Measurements from ENCODE around the gene ICE1.
"Not testable (repeated sequence)": the region's sequence is repeated elsewhere in the genome, so short reads cannot be mapped to it uniquely, and the experiment has no call there.

ICE1 gene

DNA sequence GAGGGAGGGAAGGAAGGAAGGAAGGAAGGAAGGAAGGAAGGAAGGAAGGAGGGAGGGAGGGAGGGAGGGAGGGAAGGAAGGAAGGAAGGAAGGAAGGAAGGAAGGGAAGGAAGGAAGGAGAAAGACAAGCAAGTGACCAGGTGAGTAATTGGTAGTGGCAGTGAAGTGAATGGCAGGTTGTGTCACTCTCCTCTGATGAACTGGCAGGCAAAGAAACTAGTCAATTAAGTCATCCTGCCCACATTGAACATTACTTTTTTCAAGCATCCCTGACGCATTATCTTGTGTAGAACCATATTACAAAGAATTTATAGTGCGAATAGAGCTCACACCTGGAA, 70.4 kb downstream of the ICE1 start:
- not testable (repeated sequence) for DNase-seq

DNA sequence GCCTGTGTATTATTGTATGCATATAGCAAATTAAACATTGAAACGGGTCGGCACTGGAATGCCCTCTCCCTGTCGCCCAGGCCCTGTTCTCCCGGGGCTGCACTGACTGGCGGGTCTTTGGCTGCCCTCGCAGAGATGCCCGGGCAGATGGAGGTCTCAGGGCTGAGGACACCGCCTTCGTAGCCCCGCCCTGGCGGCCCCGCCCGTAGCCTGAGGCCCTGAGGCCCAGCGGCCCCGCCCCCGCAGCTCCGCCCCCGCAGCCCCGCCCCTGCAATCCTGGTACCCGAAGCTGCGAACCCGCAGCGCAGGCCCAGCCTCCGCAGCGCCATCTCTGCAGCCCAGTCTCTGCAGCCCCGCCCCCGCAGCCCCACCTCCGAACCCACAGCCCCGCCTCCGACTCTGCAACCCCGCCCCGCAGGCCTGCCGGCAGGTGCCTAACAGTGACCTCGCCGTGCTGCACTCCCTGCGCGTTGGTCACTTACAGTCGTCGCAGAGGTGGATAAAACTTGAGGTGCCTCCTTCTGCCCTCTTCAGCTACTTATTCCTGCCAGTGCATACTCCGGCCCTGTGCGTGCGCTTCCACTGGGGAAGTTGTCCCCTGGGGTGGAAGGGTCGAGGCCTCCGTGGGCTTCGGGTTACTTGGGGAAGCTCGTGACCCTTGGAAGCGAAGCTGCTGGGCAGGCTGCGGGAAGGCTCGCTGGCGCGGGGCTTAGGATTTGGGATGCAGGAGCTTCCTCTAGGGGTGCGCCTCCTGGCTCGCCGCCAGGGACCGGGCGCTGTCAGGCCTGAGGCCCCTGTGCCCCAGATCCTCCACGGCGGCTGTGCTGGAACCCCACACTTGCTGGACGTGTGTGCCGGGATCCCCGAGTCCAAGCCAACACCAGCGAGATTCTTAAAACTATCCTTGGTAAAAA, 72.3 kb downstream of the ICE1 start:
- DNase-seq, result peak; percentile 36

DNA sequence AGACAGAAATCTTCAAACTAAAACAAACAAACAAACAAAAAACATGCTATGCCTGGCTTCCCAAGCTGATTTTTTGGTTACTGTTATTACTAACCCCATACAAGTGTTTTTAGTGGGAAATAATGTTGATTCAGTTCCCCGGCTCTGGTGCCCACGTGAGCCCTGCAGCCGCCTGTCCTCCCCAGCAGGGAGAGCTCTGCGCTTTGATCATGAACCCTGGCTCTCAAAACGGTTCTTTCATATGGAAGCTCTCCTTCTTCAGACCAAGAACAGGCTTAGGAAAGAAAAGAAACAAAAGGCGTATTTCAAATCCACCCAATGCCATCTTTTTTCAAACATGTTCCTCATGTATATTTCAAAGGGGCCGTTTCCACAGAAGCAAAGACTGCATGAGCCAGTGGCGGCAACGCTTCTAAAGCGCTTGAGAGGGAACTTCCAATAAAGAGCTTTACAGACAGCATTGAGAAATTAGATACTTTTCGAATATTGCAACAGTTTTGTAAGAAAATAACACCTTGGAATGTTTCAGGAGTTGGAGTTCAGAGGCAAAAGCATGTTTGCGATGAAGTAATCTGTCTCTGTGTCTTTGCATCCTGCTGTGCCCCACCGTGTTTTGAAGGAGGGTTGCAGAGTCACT, 74.8 kb downstream of the ICE1 start:
- peak; percentile 56 for DNase-seq

DNA sequence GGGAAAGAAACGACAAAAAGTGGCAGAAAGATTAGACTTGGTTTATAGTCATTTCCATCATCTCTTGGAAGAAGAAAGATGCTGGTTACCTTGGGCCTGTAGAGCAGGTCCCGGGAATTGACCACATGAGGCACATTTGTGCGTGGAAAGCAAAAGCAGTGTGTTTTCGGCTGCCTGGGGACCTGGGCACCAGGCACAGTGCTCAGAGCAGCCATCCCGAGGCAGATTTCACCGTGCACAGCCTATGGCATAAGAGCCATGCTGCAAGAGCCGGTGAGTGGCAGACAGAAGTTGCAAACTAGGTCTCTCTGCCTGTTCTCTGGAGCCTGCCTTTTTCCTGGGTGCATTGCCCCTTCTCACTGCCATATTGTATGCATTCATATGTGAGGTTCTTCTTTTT, 77.0 kb downstream of the ICE1 start:
- DNase-seq, result no peak

DNA sequence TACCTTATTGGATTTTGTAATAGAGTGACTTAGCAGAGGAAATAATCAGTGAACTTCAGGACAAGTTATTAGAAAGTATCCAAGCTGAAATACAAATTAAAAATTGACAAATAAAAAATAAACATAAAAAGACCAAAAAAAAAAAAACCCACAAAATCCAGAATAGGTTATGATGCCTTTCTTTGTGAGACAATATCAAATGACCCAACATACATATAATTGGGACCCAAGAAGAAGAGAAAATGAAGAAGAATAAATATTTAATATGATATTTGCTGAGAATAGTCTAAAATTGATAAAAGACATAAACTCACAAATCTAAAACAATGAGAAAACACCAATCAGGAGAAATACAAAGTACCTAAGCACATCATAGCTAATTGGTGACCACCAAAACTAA, 81.8 kb downstream of the ICE1 start:
- DNase-seq, result no peak

DNA sequence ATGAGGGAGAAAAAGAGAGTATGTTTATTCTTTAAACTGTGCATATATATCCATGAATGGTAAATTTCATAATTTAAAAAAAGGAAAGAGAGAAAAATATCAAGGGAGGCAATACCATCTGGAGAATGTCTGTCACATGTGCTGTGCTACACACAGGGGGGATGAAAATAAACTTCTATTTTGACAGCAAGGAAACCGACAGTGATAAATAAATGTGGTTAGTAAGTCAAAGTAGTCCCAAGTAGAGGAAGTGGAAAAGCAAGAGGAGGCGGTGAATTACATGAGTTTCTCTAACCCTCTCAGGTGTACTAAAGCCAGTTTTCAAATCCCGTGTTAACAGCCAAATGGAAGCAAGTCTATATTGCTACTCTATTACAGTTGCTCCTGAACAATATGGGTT, 83.3 kb downstream of the ICE1 start:
- no peak for DNase-seq

DNA sequence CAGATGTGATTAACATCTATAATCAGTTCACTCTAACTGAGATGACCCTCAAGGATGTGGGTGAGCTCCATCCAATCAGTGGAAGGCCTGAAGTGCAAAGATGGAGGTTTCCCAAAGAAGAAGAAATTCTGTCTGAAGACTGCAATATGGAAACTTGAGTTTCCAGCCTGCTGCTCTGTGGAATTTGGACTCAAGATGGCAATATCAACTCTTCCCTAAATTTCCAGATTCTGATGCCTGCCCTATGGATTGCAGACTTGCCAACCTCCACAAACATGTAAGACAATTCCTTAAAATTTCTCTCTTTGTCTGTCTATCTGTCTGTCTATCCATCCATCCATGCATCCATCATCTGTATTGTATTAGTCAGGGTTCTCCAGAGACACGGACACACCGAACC, 85.9 kb downstream of the ICE1 start:
- DNase-seq, result no peak

DNA sequence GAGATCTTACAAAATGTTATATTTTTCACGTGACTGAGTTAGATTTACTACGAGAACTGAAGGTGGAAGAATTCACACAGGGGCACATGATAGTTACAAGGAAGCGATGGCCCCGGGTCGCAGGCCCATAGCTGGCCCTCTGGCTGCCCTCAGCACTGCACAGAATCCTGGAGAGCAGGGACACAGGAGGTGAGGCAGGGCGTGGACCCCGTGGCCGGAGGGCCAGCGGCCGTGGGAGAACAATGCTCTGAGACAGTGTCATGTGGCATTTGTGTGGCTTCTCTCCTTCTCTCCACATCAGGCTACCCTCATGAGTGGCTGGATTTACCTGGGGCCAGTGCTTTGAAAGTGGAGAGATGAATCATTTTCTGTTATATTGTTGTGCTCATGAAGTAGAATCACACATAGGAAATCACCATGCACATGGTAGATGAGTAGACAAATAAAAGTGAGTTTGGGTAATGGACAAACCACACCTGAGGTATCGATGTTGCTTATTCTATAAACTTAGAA, 89.5 kb downstream of the ICE1 start:
- DNase-seq, result no peak

DNA sequence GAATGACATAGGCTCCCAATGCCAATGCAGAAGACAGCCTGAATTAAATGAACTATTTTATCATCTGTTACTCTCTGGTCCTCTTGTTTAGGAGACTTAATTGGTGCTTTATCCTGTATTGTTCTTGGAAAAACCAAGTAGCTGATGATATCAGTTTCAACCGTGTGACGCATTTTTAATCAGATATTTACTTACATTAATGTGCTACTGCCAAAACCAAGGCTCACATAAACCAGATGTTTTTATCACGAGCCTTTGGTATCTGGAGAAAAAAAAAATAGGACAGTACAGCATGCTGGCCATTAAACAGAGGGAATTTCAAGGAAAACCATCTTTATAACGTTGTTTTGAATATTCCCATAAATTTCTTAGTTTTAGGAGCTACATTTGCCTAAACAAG, 90.1 kb downstream of the ICE1 start:
- no peak for DNase-seq

DNA sequence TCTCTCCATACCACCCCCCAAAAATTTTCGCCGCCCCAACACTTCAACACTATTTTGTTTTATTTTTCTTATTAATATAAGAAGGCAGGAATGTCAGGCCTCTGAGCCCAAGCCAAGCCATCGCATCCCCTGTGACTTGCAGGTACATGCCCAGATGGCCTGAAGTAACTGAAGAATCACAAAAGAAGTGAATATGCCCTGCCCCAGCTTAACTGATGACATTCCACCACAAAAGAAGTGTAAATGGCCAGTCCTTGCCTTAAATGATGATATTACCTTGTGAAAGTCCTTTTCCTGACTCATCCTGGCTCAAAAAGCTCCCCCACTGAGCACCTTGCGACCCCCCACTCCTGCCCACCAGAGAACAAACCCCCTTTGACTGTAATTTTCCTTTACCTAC, 98.1 kb downstream of the ICE1 start:
- not testable (repeated sequence) for DNase-seq

DNA sequence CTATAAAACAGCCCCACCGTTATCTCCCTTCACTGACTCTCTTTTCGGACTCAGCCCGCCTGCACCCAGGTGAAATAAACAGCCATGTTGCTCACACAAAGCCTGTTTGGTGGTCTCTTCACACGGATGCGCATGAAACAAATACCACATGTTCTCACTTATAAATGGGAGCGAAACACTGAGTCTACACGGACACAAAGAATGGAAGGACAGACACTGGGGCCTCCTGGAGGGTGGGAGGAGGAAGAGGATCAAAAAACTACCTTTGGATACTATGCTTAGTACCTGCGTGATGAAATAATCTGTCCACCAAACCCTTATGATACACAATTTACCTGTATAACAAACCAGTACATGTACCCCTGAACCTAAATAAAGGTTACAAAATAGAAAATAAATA, 98.6 kb downstream of the ICE1 start:
- no peak for DNase-seq

DNA sequence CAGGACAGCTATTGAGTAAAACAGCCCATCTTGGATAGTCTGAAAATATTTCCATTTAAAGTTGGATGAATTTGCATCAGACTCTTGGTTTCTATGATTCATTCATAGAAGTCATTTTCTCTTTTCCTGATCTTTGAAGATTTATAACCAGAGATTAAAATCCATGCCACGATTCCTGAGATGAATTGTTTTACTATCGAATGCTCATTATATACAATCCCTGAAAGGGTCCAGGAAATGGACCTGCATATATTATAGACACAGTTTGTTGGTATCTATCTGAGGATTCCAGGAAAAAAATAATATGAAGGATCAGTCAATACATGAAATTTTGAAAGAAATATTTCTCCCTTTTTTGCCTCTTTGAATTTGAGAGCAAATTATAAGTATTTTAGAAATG, 99.0 kb downstream of the ICE1 start:
- DNase-seq, result no peak

DNA sequence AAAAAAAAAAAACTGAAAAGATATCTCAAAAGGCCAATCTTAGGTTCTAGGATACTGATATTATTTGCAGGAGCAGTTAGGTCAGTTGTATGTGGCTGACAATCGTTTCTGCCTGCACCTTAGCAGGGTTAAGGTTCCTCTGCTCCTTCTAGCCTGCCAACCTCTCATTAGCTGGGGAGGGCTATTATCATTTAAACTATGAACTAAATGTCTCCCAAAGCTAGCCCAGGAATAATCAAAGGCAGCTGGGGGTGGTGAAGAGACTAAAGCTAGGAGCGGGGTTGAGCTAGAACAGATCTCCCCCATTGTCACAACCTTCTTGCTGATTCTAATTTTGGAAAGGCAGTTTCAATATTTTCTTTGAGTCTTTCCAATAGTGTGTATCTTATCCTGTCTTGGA, 99.9 kb downstream of the ICE1 start:
- no peak for DNase-seq

DNA sequence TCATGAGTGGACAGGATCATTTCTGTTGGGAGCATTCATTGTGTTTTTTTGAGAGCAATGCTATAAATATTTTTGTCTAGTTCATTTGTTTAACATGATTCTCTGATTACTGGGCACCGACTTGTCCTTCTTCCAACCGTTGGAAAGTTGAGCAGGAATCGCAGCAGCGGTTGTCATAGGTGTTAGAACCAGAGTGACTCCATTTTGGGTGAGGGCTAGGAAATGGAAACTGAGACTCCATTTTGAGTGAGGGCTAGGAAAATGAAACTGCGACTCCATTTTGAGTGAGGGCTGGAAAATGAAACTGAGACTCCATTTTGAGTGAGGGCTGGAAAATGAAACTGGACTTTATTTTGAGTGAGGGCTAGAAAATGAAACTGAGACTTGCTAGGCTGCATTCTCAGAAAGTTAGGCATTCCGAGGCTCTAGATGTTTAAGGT, 100.6 kb downstream of the ICE1 start:
- no peak for DNase-seq

DNA sequence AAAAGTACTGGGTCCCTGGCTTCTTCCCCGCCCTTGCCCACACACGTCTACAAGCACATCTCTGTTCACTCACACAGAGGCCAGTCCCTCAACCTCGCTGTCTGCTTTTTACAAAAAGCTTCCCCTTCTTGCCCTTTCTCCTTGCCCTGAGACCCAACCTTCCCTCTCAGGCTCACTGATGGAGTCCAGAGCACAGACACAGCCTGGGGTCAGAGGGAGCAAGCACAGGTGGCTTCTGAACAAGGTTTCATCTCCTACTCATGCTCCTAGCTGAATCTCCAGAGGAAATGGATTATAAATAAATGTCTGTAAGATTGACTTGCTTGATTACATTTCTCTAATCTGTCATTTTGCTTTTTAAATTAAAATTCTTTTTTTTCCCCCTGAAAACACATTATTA, 101.8 kb downstream of the ICE1 start:
- no peak for DNase-seq

DNA sequence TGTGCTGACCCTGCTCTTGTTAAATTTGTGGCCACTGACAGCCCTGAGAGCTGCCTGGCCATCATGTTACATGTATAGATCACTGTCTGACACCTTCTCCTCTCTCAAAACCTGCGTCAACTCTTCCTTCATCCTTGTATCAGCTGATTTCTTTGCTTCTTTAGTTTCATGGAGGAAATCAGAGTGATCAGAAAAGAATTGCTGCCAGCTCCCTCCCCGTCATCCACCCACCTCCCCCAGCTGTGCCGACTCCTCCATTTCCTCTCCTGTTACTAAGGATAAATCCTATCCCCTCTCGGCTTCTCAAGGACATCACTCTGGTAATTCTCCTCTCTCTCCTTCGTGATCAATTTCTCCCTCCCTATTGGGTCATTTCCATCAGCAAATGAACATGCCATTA, 108.9 kb downstream of the ICE1 start:
- no peak for DNase-seq

DNA sequence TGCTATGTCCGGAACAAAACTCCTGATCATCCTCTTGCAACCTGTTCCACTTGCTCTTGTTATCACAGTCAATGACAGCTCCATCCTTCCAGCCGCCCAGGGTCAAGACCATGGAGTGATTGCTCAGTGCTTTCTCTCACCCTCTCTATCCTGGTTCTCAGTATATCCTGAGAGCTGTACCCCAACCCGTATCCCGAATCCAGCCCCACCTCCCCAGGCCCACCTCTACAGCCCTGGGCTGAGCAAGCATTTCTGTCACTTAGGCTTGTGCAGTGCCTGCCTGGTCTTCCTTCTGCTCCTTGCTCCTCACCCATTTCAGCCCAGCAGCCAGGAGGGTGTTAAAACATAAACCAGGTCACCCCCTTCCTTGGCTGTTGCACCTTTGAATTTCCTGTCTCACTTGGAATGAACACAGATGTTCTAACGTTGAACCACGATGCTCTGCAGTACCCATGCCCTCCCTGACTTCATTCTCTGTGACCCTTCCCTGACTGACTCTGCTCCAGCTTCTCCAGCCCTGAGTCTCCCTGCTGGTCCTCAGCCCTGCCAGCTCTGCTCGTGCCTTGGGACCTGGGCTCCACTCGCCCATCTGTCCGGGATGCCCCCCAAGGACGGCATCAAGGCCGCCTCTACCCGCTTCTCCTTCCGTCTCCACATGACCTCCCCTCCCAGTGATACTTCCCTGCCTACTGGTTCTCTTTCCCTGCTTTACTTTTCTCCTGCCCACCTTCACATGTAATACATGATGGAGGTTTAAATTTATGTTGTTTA, 110.0 kb downstream of the ICE1 start:
- DNase-seq, result no peak

DNA sequence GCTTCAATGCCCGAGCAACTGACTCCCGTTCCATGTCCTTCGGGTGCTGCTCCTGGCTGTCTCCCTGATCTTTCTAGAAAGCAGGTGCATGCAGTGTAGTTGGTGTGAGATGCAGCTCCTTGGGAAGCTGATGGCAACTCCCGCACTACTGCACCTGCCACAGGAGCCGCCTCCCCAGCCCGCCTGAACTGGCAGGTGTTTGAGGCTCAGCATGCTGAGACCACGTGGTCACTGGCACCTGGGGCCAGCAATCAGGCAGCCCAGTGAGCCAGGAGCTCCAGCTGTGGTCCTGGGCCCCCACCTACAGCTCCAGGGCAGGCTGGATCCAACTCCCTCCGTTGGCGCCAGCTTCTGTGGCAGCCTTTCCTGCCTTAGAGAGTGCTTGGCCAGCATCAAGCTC, 111.5 kb downstream of the ICE1 start:
- DNase-seq, result no peak

DNA sequence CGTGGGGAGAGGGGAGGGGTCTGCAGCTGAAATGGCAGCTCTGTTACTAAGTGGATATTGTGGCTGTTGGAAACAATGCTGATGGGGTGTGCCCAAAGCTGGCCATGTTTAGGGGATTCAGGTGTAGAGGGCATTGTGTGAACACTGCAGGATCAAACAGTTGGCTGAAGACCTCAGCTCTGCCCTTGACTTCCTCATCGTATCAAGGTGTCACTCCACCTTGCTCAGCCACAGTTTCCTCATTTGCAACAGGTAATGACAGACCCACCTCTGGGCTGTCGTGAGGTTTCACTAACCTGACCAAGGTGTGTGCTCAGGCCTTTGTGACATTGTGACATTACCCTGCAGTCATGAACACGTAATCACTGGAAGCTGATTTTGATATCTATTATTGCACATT, 111.9 kb downstream of the ICE1 start:
- no peak for DNase-seq

DNA sequence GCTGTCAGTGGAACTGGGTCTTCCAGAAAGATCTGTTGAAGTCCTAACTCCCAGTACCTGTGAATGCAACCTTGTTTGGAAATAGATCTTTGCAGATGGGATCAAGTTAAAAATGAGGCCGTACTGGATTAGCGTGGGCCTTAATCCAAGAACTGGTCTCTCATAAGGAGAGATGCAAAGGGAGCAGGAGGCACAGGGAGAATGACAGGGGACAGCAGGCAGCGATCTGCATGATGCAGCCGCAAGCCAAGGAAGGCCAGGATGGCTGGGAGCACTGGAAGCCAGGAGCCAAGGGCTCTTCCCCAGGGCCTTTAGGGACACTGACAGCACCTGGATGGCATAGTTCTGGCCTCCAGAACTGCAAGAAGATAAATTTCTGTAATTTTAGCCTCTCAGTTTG, 114.4 kb downstream of the ICE1 start:
- no peak for DNase-seq

DNA sequence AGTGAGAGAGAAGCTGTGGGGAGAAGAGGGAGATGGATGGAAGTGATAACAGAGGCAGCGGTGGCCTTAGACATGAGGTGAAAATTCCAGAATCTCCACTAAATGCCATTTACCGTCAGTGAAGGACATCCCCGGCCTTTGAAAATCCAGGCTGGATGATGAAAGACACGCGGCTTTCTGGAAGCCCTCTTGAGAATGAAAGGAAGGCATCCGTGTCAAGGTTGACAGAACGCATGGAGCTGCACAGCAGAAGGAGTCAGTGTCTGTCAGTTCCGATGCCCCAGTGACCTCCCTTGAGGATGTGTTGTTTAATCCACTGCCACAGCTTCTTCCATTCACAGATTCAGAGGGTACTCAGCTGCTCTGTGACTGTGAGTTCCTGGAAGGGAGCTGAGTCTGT, 114.9 kb downstream of the ICE1 start:
- no peak for DNase-seq

DNA sequence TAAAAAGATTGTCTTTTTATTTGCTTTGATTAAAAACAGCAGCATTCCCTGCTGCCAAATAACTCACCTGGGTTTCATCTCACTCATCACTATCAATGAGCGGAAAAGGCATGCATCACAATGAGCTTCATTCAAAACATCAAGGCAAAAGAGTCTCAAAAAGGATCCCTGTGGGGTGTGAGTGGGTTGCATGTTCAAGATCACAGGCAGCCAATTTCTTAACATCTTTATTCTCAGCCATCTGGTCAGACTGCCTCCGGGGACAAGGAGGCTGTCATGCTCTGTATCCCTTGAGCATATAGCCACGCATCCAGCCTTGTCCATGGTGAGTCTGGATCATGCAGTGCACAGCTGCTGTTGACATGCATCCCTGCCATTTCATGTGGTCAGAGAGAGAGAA, 117.1 kb downstream of the ICE1 start:
- DNase-seq, result no peak

All from fibroblast of skin of abdomen (primary cell).